Inflammatory macrophage (primary cell): ENCODE results near the gene PRKAG3.
"Not testable (repeated sequence)": the region's sequence is repeated elsewhere in the genome, so short reads cannot be mapped to it uniquely, and the experiment has no call there.

Experiments used
- DNase-seq, 2 donors: peaks; one replicate each; pipeline ENCODE4 v3.0.0-alpha.2; 2020 to 2022

Gene PRKAG3

DNA sequence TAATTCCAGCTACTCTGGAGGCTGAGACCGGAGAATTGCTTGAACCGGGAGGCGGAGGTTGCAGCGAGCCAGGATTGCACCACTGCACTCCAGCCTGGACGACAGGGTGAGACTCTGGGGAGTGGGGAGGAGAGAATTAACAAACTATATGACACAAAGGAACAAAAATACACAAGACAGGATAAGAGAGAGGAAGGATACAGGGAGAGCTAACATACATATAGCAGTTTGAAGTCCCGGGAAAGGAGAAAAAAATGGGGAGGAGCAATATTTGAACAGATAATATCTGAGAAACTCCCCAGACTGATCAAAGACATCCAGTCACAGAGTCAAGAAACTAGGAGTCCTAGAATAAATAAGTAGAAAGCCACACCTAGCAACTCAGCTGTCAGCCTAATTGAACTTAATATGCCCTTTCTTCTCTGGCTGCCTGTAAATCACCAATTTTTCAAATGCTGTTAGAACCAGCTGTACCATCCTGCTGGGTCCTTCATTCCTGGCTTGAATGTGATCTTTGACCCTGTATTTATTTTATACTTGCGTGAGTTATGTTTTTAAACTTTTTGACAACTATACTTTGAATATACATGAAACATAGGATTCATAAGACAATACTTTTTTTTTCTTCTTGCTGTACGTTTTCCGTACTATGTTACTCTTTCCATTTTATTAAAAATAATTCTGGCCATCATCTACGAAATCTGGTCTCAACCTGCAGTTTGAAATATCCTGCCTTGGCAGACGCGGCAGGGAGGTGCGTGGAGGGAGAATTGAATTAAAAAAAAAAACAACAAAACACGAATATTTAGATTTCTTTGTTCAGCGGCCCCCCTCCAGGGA, 50.5 kb downstream of the PRKAG3 start:
- DNase-seq = peak; percentile 33 to 46

DNA sequence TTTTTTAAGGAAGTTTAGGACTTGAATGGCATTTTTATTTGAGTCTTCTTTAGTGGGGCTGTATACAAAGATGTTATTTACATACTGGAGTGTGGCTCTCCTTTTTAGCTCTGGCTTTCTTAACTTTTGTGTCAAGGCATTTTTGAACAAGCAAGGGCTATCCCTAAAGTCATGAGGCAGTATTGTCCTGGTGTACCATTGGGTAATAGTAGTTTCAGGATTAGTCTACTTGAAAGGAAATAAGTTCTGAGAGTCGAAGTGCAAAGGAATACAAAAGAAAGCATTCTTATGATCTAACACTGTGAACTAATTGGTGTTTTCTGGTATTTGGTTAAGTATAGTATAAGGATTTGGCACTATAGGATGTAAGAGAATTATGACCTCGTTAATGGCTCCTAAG, 51.6 kb downstream of the PRKAG3 start:
- DNase-seq = no peak

DNA sequence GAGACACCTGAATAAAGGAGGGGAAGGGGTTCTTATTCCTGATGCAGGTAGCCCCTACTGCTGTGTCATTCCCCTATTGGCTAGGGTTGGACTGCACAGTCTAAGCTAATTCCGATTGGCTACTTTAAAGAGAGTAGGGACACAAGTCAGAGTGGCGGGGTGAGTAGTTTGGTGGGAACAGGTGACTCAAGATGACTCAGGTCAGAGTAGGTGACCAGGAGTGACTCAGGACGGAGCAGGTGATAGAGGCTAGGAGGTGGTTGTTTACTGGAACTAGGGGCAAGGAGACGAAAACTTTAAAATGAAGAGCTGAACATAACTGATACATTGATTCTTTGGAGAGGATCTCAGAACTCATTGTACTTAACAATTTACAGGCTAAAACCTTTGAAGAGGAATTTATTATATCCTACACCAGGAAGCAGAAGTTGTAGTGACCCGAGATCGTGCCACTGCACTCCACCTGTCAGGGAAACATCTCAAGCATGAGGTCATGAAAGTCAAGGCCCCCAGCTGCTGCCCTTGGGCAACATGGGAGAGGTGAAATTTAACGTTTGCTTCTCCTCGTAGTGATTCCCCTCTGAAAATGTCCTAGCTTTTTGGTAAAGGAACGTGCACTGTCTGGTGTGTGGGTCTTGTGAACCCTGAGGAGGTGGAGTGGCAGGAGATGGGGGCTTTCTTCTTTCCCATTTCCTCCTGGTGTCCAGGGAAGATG, 54.2 kb downstream of the PRKAG3 start:
- no peak for DNase-seq

DNA sequence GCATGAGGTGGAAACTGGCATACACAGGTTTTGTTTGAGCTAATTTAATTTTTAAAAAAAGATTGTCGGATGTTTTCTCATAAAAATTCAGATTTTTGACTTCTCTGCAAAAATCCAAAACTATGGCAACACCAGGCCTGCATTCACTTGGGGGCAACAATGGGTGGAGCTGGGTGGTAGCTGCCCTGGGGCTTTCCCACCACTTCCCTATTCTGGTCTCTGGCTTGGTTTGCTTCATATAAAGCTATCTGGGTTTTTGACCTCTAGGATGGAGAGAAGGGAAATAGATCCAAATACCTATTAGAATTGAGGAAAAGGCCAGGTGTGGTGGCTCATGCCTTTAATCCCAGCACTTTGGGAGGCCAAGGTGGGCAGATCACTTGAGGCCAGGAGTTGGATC, 55.1 kb downstream of the PRKAG3 start:
- DNase-seq = no peak

DNA sequence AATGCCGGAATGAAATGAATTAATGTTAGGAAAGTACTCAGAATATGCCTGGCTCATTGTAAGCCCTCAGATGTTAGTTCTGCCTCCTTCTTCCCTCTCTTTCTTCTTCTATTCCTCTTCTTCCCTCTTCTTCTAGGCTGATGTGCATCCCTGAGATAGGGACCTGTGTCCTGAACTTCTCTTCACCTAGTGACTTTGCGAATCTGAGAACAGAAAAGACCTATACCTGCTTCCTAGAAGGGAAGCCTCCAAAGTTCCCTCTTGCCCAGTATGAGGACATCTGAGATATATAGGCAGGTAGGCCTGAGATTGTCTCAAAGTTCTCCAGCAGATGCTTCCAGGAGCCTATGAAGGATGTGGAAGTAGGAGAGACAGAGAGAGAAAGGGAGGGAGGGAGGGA, 57.7 kb downstream of the PRKAG3 start:
- DNase-seq = no peak

DNA sequence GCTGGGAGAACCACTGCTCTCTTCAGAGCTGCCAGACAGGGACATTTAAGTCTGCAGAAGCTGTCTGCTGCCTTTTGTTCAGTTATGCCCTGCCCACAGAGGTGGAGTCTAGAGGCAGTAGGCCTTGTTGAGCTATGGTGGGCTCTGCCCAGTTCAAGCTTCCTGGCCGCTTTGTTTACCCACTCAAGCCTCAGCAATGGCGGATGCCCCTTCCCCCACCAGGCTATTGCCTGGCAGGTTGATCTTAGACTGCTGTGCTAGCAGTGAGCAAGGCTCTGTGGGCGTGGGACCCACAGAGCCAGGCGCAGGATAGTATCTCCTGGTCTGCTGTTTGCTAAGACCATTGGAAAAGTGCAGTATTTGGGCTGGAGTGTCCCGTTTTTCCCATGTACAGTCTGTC, 58.8 kb downstream of the PRKAG3 start:
- DNase-seq = not testable (repeated sequence)
